DMS 273 (cell line): ENCODE results near the gene NPEPPS.

Experiments
- DNase-seq: peaks from one replicate; lab custom pipeline; 2025; ENCODE audit not compliant: unreplicated experiment; lab: John Stamatoyannopoulos, UW

NPEPPS gene

DNA sequence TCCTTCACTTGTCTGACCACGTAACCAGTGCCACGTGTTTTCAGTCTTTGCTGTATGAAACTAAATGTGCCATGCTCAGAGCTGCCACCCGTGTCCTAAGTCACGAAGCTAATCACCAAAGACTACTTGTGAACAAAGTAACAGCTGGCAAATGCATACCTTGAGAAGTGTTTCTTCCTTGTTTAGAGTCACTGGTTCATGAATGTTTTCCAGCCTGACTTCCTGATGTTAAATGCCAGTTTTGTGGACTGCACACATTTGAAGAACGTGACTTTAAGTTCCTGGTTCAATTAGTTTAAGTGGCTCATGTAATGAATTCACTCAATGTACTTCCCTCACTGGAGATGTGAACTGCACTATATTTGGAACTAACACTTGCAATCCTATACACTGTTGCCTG is 98.9 kb downstream of the NPEPPS start:
- no peak for DNase-seq

- DNase-seq, result no peak
Observed at GRCh38 chr17:47630614-47631013, 99.7 kb downstream of the NPEPPS start.

DNA sequence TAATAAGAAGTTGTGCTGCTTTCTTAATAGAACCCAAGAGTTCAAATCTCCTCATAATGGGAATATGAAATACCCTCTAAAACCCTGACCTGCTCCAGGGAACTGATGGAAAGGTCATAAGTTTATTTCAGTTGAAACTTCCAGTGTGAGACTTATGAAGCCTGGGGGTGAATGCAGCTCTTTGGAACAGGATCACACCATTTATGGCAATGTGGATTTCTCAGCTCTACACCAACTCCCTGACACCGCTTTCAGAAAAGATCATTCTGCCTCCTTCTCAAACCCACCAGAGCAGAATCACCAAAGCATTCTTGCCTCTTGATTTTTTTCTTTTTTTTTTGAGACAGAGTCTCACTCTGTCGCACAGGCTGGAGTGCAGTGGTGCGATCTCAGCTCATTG is 102.1 kb downstream of the NPEPPS start:
- DNase-seq, result no peak

- no peak for DNase-seq
Observed at GRCh38 chr17:47633996-47634395, 103.1 kb downstream of the NPEPPS start.

GRCh38 chr17:47634870-47635269 is 104.0 kb downstream of the NPEPPS start:
- no peak for DNase-seq

GRCh38 chr17:47635734-47636133 is 104.8 kb downstream of the NPEPPS start:
- DNase-seq, result no peak

- no peak for DNase-seq
Observed at GRCh38 chr17:47636273-47637030, 105.5 kb downstream of the NPEPPS start.

- no peak for DNase-seq
Observed at GRCh38 chr17:47638903-47639302, 108.0 kb downstream of the NPEPPS start.

- no peak for DNase-seq
Observed at GRCh38 chr17:47640076-47640475, 109.2 kb downstream of the NPEPPS start.

- DNase-seq, result peak; percentile 30
Observed at GRCh38 chr17:47641202-47641601, 110.3 kb downstream of the NPEPPS start.

- DNase-seq, result no peak
Observed at GRCh38 chr17:47643116-47643515, 112.2 kb downstream of the NPEPPS start.

DNA sequence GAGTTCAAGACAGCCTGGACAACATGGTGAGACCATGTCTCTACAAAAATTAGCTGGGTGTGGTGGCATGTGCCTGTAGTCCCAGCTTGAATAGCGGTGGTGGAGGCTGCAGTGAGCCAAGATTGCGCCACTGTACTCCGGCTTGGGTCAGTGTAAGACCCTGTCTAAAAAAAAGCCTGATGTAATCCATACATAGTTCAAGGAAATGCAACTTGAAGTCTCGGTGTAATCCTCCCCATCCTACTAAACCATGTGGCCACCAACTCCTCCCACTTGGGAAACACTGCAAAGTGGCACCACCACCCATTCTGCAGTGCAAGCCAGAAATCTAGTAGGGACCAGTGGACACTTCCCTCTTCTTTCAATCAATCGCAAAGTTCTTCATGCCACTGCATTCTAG is 113.4 kb downstream of the NPEPPS start:
- DNase-seq, result no peak

GRCh38 chr17:47649153-47649971 is 118.5 kb downstream of the NPEPPS start, which contains the start of gene KPNB1:
KPNB1 (plus strand) TSS chr17:47649919; CDS start chr17:47650245, 326 bp downstream.
- peak; percentile 100 for DNase-seq

DNA sequence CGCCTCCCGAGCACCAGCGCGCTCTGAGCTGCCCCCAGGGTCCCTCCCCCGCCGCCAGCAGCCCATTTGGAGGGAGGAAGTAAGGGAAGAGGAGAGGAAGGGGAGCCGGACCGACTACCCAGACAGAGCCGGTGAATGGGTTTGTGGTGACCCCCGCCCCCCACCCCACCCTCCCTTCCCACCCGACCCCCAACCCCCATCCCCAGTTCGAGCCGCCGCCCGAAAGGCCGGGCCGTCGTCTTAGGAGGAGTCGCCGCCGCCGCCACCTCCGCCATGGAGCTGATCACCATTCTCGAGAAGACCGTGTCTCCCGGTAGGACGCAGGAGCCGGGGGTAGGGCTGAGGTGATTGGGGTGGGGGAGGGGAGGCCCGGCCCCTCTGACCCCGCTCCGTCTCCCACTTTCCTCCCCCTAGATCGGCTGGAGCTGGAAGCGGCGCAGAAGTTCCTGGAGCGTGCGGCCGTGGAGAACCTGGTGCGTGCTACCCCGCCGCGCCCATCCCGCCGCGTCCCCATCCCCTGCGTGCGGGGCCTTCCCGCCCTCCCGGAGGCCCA is 119.1 kb downstream of the NPEPPS start:
- DNase-seq, result no peak

DNA sequence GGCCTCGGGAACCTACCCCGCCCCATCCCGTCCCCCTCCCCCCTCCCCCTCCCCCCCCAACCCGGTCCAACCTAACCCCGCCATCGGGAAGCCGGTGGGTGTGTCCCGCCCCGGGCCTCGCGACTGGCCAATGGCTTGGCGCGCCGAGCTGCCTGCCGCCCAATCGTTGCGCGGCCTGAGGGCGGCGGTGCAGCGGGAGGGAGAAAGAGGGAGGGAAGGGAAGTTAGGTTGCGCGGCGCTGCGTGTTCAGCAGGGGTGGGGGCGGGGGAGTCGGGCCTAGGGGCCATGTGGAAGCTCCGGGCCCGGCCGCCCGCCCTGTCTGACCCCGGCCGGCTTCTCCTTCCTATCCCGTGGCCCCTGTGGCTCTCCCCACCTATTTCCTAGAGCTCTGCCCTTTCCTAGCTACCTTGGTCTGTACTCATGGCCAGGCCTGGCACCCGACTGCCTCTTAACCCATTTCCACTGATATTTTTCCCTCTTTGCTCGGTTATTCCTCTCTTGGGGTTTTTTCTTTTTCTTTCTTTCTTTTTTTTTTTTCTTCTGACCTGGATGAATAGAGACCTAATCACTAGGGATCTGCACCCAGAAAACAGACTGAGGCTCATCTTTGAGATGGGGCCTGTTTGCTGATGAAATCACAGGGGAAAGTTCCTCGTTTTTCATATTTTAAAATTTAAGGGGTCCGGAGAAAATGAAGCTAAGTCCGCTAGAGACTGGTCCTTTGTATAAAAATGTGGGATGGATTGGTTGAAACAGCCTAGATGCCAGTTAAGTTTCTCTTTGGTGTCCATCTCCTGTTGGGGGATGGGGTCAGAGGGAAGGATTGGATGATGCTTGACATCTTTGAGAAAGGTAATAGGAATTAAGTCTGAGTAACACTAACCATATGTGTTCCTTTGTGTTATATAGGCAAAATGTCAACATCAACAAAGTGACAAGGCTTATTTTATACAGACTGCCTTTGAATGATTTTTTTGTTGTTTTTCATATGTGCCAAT is 119.9 kb downstream of the NPEPPS start:
- peak; percentile 99 for DNase-seq

GRCh38 chr17:47651704-47652103 is 120.8 kb downstream of the NPEPPS start:
- no peak for DNase-seq

GRCh38 chr17:47652570-47652969 is 121.7 kb downstream of the NPEPPS start:
- no peak for DNase-seq

GRCh38 chr17:47653442-47653841 is 122.5 kb downstream of the NPEPPS start:
- no peak for DNase-seq

GRCh38 chr17:47654991-47655390 is 124.1 kb downstream of the NPEPPS start:
- DNase-seq, result no peak

DNA sequence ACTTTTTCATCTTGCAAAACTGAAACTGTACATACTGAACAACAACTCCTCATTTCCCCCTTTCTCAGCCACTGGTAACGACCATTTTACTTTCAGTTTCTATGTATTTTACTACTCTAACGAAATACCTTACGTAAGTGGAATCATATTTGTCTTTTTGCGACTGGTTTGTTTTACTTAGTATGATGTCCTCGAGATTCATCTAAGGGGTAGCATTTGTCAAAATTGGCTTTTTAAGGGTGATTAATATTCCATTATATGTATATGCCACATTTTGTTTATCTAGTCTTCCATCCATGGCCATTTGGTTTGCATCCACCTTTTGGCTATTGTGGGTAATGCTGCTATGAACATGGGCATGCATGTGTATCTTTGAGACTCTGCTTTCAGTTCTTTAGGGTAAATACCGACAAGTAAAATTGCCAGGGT is 129.2 kb downstream of the NPEPPS start:
- DNase-seq, result no peak
